HFFc6 (cell line): ENCODE data around the gene QSOX1. TPM values are rescaled to one million over a fixed set of nuclear protein-coding genes. Genes with fewer than 3 reads are reported as not detected.

Source experiments
- DNase-seq: peaks from one replicate; pipeline ENCODE4 v3.0.0-alpha.2; 2018
- H3K27ac Mint-ChIP-seq: 2 replicates; pipeline ENCODE4 v1.8.0; 2020; ENCODE audit warnings: mild to moderate bottlenecking, mixed read lengths
- H3K27me3 Mint-ChIP-seq: 2 replicates; pipeline ENCODE4 v1.8.0; 2021; ENCODE audit warnings: mild to moderate bottlenecking, moderate library complexity, mixed read lengths; ENCODE audit not compliant: insufficient read depth
- H3K36me3 Mint-ChIP-seq: 2 replicates; pipeline ENCODE4 v1.8.0; 2021; ENCODE audit warnings: low read depth, mixed read lengths
- H3K4me1 Mint-ChIP-seq: 2 replicates; pipeline ENCODE4 v1.8.0; 2020; ENCODE audit warnings: low read depth, mixed read lengths
- H3K4me3 Mint-ChIP-seq: 2 replicates; pipeline ENCODE4 v1.8.0; 2020; ENCODE audit warnings: mild to moderate bottlenecking, moderate library complexity, mixed read lengths
- H3K9me3 Mint-ChIP-seq: 2 replicates; pipeline ENCODE4 v1.8.0; 2020; ENCODE audit warnings: mild to moderate bottlenecking, mixed read lengths
- total RNA-seq, 6 experiments: library from RNA; stranded (reverse); fragmentation: NEBNext Ultra II Directional; extraction: Animal tissue kit (Norgen Biotek cat#: 25700); gene quantifications; 2 replicates in 1 of 6; 3 replicates in 5 of 6; pipeline ENCODE4 v1.2.3, GENCODE V29; 2021
- TF ChIP-seq, protein P1 (sequence below): fragments of 200-600 bp; sonication (generic); IDR thresholded peaks from 2 replicates; pipeline ENCODE4 v1.5.0; 2021; ENCODE audit warnings: antibody characterized with exemption, mild to moderate bottlenecking

The QSOX1 gene
- total RNA-seq, 6 experiments from 2014 or later: 321 to 467 (median 352) TPM

DNA sequence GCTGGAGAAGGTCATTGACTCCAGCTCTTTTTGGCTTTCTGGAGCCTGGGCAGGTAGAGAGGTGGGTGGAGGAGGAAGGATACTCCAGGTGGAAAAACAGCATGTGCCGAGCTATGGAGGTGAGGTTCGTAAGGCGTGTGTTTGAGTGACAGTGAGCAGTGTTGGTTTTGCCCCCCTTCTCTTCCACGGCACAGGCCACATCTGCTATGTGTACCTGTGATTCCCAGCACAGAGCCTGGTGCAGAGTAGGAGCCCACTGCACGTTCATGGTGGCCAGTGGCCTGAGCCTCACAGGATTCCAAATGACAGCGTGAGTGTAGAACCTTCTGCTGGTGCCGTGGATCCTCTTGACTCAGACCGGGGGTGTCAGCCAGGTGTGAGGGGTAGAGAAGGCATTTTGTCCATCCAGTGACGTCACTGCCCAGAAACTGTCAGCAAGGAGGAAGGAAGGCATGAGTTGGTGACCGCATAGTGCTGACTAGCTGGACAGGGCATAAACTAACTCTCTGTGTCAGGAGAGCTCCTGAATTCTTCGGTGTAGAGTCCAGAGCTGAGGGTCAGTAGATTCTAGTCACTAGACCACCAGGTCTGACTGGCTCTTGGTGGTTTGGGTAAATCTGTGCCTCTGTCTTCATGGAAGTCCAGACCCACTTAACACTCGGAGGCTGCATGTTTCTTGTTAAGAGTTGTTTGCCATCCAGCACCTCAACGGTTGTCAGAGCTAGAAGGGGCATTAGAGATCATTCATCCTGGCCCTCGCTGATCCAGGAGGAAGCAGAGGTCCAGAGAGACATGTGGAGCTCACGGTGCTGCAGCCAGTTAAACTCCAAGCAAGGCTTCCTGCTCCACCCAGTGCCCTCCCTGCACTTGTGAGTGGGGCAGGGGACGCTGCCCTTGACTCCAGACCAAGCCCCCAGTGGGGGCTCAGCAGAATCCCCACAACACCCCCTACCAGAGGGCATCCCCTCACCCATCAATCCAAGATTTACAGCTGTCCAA, 3.8 kb downstream of the QSOX1 start:
- Mint-ChIP-seq H3K4me3 (peak overlapping the region; percentile 96), H3K4me1 (peaks cover 61% of the 10 kb centered on the region), H3K27me3 (no peaks in the 10 kb centered on the region; the same call in 1 of the 2 replicates), H3K27ac (peak overlapping the region; percentile 82), H3K9me3 (no peaks in the 10 kb centered on the region), H3K36me3 (peaks cover 33% of the 10 kb centered on the region; the same call in 1 of the 2 replicates)
- TF ChIP-seq, protein P1, sequence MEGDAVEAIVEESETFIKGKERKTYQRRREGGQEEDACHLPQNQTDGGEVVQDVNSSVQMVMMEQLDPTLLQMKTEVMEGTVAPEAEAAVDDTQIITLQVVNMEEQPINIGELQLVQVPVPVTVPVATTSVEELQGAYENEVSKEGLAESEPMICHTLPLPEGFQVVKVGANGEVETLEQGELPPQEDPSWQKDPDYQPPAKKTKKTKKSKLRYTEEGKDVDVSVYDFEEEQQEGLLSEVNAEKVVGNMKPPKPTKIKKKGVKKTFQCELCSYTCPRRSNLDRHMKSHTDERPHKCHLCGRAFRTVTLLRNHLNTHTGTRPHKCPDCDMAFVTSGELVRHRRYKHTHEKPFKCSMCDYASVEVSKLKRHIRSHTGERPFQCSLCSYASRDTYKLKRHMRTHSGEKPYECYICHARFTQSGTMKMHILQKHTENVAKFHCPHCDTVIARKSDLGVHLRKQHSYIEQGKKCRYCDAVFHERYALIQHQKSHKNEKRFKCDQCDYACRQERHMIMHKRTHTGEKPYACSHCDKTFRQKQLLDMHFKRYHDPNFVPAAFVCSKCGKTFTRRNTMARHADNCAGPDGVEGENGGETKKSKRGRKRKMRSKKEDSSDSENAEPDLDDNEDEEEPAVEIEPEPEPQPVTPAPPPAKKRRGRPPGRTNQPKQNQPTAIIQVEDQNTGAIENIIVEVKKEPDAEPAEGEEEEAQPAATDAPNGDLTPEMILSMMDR: no peak
- no peak for DNase-seq

DNA sequence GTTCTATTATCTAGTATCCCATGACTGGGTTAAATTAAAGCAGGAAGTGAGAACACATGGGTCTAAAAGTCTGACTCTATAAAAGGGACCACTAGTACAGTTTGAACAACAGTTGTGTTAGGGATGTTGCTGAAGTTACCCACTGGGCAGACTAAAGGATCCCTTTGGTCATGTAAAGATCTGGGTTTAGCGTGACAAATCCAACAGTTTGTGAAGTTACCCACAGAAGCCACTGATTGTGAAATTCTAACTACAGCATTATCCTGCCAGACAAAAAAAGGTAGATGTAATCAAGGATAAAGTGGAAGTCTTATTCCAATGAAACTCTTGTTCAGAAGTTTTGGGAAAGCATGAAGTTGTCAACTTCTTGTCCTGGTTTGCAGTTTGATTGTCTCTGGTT, 5.7 kb downstream of the QSOX1 start:
- H3K27ac Mint-ChIP-seq: no peak overlapping the region
- H3K4me3 Mint-ChIP-seq: no peak overlapping the region
- TF ChIP-seq, protein P1: no peak
- no peaks in the 10 kb centered on the region; the same call in 1 of the 2 replicates for H3K27me3 Mint-ChIP-seq
- no peak for DNase-seq
- H3K9me3 Mint-ChIP-seq: no peaks in the 10 kb centered on the region
- H3K36me3 Mint-ChIP-seq: peaks cover 33% of the 10 kb centered on the region
- peaks cover 63% of the 10 kb centered on the region for H3K4me1 Mint-ChIP-seq

DNA sequence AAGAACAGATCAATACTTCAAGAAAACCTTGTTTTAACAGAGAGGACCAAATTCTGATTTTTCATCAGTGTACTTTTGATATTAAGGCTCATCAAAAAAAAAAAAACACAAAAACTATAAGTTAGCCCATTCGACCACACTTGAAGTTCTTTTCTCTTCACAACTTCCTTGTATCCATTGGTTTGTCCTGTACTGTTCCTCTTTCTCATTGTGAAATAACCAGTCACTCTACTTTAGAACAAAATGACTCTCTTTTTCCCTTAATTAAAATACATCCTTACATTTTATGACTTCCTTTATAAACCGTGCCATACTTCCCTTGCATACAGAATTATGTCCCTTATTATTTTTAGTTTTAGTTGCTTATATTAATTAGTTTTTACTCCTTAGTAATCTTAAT, 8.4 kb downstream of the QSOX1 start:
- peaks cover 42% of the 10 kb centered on the region for H3K4me1 Mint-ChIP-seq
- peaks cover 2% of the 10 kb centered on the region for H3K27me3 Mint-ChIP-seq

DNA sequence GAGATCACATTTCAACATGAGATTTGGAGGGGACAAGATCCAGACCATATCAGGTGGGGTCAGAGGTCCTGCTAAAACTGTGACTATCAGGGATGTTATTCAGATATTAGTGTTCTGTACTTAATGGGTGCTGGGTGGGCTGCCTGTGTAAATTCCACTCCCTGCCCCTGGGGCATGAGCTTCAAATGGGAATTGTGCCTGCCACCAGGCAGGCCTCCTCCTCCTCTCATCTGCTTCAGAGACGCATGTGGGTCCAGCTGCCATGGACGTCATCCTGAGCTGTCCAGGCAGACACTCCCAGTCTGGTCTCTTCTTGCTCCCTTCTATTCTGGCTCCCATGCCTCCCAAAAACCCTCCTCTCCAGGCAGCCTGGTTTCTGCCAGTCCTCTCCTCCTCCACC, 10.4 kb downstream of the QSOX1 start:
- H3K9me3 Mint-ChIP-seq: no peaks in the 10 kb centered on the region
- H3K27ac Mint-ChIP-seq: no peak overlapping the region
- H3K4me1 Mint-ChIP-seq: peaks cover 31% of the 10 kb centered on the region
- peaks cover 2% of the 10 kb centered on the region for H3K27me3 Mint-ChIP-seq
- H3K36me3 Mint-ChIP-seq: peaks cover 16% of the 10 kb centered on the region
- TF ChIP-seq, protein P1: no peak
- no peak overlapping the region for H3K4me3 Mint-ChIP-seq
- DNase-seq: no peak

More for the DNA sequence above, 8.4 kb downstream of the QSOX1 start:
- H3K36me3 Mint-ChIP-seq: peaks cover 28% of the 10 kb centered on the region
- H3K27ac Mint-ChIP-seq: no peak overlapping the region
- no peak overlapping the region for H3K4me3 Mint-ChIP-seq
- DNase-seq: no peak
- TF ChIP-seq, protein P1: no peak
- no peaks in the 10 kb centered on the region for H3K9me3 Mint-ChIP-seq

DNA sequence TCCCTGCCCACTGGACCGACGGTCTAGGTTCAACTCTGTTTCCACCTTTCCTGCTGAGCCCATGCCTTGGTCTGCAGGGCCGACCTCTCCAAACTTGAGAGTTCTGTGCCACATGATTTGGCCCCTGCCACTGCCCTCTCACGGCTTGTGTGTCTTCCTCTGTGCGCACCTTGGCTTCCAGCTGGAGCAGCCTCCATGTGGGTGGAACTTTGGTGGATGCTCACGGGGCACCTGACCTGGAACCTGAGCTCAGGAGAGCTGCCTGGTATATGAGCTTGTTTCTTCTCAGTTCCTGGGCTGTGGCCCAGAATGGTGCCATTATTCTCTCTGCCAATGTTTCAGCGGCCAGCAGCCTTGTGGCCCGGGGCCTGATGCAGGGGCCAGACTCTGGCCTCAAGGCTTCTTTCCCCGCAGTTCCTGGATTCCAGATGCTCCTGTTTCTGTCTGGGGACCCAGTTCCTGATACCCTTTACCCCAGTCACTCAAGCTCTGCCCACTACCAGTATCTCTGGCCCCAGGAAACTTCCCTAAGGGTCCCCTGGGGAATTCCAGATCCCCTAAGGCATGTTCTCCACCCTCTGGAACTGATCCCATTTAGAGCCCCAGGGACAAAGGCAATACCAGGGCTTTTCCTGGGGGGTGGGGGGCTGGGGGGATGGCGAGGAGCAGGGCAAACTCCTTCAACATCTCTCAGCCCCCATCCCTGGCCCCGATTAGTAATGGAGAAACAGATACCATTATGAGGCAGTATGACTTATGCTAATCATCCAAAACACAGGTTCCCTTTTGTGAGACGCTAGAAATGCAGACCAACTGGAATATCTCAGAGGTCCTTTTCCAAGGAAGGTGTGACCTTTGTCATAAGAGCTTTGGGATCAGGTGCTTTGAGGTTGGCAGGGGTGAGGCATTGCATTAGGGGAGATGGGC, 11.1 kb downstream of the QSOX1 start:
- Mint-ChIP-seq H3K27me3 (peaks cover 2% of the 10 kb centered on the region), H3K4me3 (no peak overlapping the region), H3K4me1 (peaks cover 28% of the 10 kb centered on the region), H3K36me3 (peaks cover 12% of the 10 kb centered on the region), H3K27ac (no peak overlapping the region; the same call in 1 of the 2 replicates), H3K9me3 (no peaks in the 10 kb centered on the region)
- DNase-seq: no peak
- TF ChIP-seq, protein P1: no peak
